WTC11 (cell line): ENCODE measurements around the gene PRTFDC1. TPM values are rescaled to one million over a fixed set of nuclear protein-coding genes. Genes with fewer than 3 reads are reported as not detected.

Experiments
- ATAC-seq: fragments of 200-7000 bp; cut with Tn5 transposase; 2 replicates; pipeline ENCODE4 v1.10.0; 2021; ENCODE audit warnings: mild to moderate bottlenecking, moderate library complexity
- CTCF ChIA-PET: fragments of 300-600 bp; sonication (Branson Sonifier 250); formaldehyde crosslinking; loops from one replicate; lab custom pipeline; 2021; ENCODE audit warnings: antibody characterized with exemption; lab: Charles Lee
- POLR2A ChIA-PET: fragments of 350-600 bp; sonication (Branson Sonifier 250); formaldehyde crosslinking; loops from one replicate; lab custom pipeline; 2021; ENCODE audit warnings: antibody characterized with exemption; lab: Charles Lee
- DNase-seq: peaks from one replicate; pipeline ENCODE4 v3.0.0; 2021; ENCODE audit warnings: low spot score
- H3K27ac Mint-ChIP-seq: 2 replicates; pipeline ENCODE4 v1.8.0; 2021; ENCODE audit warnings: mixed read lengths
- H3K27me3 Mint-ChIP-seq: 2 replicates; pipeline ENCODE4 v1.8.0; 2021; ENCODE audit warnings: low read depth, mild to moderate bottlenecking, moderate library complexity, mixed read lengths
- H3K36me3 Mint-ChIP-seq: 2 replicates; pipeline ENCODE4 v1.8.0; 2021; ENCODE audit warnings: mixed read lengths
- H3K4me1 Mint-ChIP-seq: 2 replicates; pipeline ENCODE4 v1.8.0; 2022; ENCODE audit warnings: mixed read lengths
- H3K4me3 Mint-ChIP-seq: 2 replicates; pipeline ENCODE4 v1.8.0; 2021; ENCODE audit warnings: mild to moderate bottlenecking, moderate library complexity, mixed read lengths
- H3K9me3 Mint-ChIP-seq: 2 replicates; pipeline ENCODE4 v1.8.0; 2021; ENCODE audit warnings: mixed read lengths
- AR ChIP-seq: fragments of 250-450 bp; sonication (Bioruptor Pico); IDR thresholded peaks from 2 replicates; pipeline ENCODE4 v1.9.0; 2021; ENCODE audit warnings: mild to moderate bottlenecking
- CREM ChIP-seq: sonication (generic); formaldehyde crosslinking; IDR thresholded peaks from 2 replicates; pipeline ENCODE4 v1.8.1; 2022; ENCODE audit warnings: mild to moderate bottlenecking, missing genetic modification reagents, moderate library complexity
- ESRRA ChIP-seq: sonication (generic); formaldehyde crosslinking; IDR thresholded peaks from 2 replicates; pipeline ENCODE4 v1.8.1; 2022; ENCODE audit warnings: mild to moderate bottlenecking, missing genetic modification reagents, borderline replicate concordance
- MXD4 ChIP-seq: fragments of 250-450 bp; sonication (Bioruptor Pico); IDR thresholded peaks from 2 replicates; pipeline ENCODE4 v1.8.0; 2021; ENCODE audit warnings: mild to moderate bottlenecking, moderate library complexity, borderline replicate concordance
- NR2C2 ChIP-seq: sonication (generic); formaldehyde crosslinking; IDR thresholded peaks from 2 replicates; pipeline ENCODE4 v1.8.0; 2022; ENCODE audit warnings: mild to moderate bottlenecking, missing genetic modification reagents
- RELA ChIP-seq: sonication (generic); formaldehyde crosslinking; IDR thresholded peaks from 2 replicates; pipeline ENCODE4 v1.8.1; 2022; ENCODE audit warnings: missing genetic modification reagents, mild to moderate bottlenecking, borderline replicate concordance
- SP1 ChIP-seq: sonication (generic); formaldehyde crosslinking; conservative IDR thresholded peaks from 2 replicates; pipeline ENCODE4 v1.8.1; 2022; ENCODE audit warnings: missing genetic modification reagents
- ZBTB21 ChIP-seq: sonication (generic); formaldehyde crosslinking; IDR thresholded peaks from 2 replicates; pipeline ENCODE4 v1.8.1; 2023; ENCODE audit warnings: mild to moderate bottlenecking, missing genetic modification reagents, borderline replicate concordance
- ZMAT4 ChIP-seq: fragments of 250-450 bp; sonication (Bioruptor Pico); IDR thresholded peaks from 2 replicates; pipeline ENCODE4 v1.9.0; 2021; ENCODE audit warnings: mild to moderate bottlenecking
- ZNF138 ChIP-seq: sonication (generic); formaldehyde crosslinking; conservative IDR thresholded peaks from 2 replicates; pipeline ENCODE4 v1.8.1; 2022; ENCODE audit warnings: mild to moderate bottlenecking, moderate library complexity, missing genetic modification reagents
- ZNF219 ChIP-seq: sonication (generic); formaldehyde crosslinking; IDR thresholded peaks from 2 replicates; pipeline ENCODE4 v1.8.0; 2023; ENCODE audit warnings: missing genetic modification reagents, mild to moderate bottlenecking, borderline replicate concordance
- ZNF532 ChIP-seq: fragments of 250-450 bp; sonication (Bioruptor Pico); IDR thresholded peaks from 2 replicates; pipeline ENCODE4 v1.9.0; 2021; ENCODE audit warnings: mild to moderate bottlenecking, borderline replicate concordance
- ZSCAN18 ChIP-seq: fragments of 250-450 bp; sonication (Bioruptor Pico); IDR thresholded peaks from 2 replicates; pipeline ENCODE4 v2.1.2; 2022; ENCODE audit warnings: mild to moderate bottlenecking, moderate library complexity
- total RNA-seq: library from RNA; stranded (reverse); gene quantifications from 3 replicates; pipeline ENCODE4 v1.2.3, GENCODE V29; 2021
- TF ChIP-seq, protein P1 (sequence below): sonication (generic); formaldehyde crosslinking; IDR thresholded peaks from 2 replicates; pipeline ENCODE4 v1.8.1; 2023; ENCODE audit warnings: mild to moderate bottlenecking, missing genetic modification reagents
- TF ChIP-seq, protein P2 (sequence below): sonication (generic); formaldehyde crosslinking; IDR thresholded peaks from 2 replicates; pipeline ENCODE4 v1.8.0; 2022; ENCODE audit warnings: mild to moderate bottlenecking, missing genetic modification reagents
- TF ChIP-seq, protein P3 (sequence below): sonication (generic); formaldehyde crosslinking; IDR thresholded peaks from 2 replicates; pipeline ENCODE4 v1.8.1; 2023; ENCODE audit warnings: mild to moderate bottlenecking, moderate library complexity, missing genetic modification reagents
- TF ChIP-seq, protein P4 (sequence below): sonication (generic); formaldehyde crosslinking; IDR thresholded peaks from 2 replicates; pipeline ENCODE4 v1.8.1; 2022; ENCODE audit warnings: low read depth, missing genetic modification reagents, borderline replicate concordance
- TF ChIP-seq, protein P5 (sequence below): sonication (generic); formaldehyde crosslinking; IDR thresholded peaks from 2 replicates; pipeline ENCODE4 v1.8.0; 2023; ENCODE audit warnings: mild to moderate bottlenecking, missing genetic modification reagents

The PRTFDC1 gene
- total RNA-seq, 1 experiment from 2014 or later: 6.1 TPM

DNA sequence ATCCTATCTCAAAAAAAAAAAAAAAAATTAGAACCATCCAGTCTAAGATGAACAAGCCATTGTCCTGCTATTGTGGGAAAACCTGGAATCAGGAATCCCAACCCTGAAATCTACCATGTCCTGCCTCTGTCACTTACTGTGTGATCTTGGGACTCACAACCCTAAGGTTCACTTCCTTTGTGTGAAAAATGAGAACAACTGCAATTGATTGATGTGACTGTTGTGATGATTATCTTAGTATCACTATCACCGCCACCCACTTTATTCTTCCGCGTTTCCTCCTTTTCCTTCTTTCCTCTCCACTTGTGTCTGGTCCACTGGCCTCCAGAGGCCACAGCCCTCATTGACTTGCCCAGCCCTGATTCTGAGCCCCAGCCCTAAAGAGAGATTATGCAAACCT lies 12.6 kb upstream of the PRTFDC1 start (continued):
- TF ChIP-seq SP1 (CRISPR knock-in tag): no peak
- TF ChIP-seq ESRRA: no peak
- no peak for TF ChIP-seq ZNF219
- TF ChIP-seq RELA: no peak
- TF ChIP-seq, protein P1, sequence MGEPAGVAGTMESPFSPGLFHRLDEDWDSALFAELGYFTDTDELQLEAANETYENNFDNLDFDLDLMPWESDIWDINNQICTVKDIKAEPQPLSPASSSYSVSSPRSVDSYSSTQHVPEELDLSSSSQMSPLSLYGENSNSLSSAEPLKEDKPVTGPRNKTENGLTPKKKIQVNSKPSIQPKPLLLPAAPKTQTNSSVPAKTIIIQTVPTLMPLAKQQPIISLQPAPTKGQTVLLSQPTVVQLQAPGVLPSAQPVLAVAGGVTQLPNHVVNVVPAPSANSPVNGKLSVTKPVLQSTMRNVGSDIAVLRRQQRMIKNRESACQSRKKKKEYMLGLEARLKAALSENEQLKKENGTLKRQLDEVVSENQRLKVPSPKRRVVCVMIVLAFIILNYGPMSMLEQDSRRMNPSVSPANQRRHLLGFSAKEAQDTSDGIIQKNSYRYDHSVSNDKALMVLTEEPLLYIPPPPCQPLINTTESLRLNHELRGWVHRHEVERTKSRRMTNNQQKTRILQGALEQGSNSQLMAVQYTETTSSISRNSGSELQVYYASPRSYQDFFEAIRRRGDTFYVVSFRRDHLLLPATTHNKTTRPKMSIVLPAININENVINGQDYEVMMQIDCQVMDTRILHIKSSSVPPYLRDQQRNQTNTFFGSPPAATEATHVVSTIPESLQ: no peak
- no peak for TF ChIP-seq ZMAT4 (CRISPR knock-in tag)
- no peak for TF ChIP-seq ZSCAN18 (CRISPR knock-in tag)
- TF ChIP-seq ZNF138 (CRISPR knock-in tag): no peak

DNA sequence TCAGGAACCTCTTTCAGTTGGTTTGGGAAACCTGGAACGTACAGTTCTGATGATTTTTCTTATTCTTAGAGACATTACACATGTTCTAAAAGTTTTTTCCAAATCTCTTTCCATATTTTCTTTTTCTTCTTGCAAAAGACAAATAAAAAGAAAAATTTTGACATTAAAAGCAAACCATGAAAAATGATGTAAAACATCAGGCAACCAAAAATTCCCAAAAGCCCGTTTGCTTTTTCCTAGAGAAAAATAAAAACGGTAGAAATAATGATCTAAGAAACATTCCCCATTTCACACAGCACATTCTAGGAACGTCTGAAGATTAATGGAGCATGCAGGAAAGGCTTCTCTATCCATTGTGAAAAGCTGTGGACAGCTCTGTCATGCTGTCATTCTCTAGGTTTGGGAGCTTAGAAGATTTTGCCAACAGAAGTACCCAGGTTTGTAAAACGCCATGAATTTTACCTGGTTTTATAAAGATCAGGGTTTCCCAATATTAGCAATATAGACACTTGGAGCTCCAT lies 11.2 kb upstream of the PRTFDC1 start:
- Mint-ChIP-seq H3K4me3 (no peak overlapping the region), H3K27ac (no peak overlapping the region), H3K27me3 (no peaks in the 10 kb centered on the region), H3K4me1 (peaks cover 11% of the 10 kb centered on the region), H3K9me3 (no peaks in the 10 kb centered on the region), H3K36me3 (no peaks in the 10 kb centered on the region)
- no peak for ATAC-seq
- DNase-seq: no peak
- CTCF ChIA-PET: no interaction called here
- POLR2A ChIA-PET: no interaction called here
- TF ChIP-seq, protein P2, sequence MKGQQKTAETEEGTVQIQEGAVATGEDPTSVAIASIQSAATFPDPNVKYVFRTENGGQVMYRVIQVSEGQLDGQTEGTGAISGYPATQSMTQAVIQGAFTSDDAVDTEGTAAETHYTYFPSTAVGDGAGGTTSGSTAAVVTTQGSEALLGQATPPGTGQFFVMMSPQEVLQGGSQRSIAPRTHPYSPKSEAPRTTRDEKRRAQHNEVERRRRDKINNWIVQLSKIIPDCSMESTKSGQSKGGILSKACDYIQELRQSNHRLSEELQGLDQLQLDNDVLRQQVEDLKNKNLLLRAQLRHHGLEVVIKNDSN (CRISPR knock-in tag): no peak
- no peak for TF ChIP-seq ZBTB21 (CRISPR knock-in tag)
- no peak for TF ChIP-seq CREM
- TF ChIP-seq, protein P3, sequence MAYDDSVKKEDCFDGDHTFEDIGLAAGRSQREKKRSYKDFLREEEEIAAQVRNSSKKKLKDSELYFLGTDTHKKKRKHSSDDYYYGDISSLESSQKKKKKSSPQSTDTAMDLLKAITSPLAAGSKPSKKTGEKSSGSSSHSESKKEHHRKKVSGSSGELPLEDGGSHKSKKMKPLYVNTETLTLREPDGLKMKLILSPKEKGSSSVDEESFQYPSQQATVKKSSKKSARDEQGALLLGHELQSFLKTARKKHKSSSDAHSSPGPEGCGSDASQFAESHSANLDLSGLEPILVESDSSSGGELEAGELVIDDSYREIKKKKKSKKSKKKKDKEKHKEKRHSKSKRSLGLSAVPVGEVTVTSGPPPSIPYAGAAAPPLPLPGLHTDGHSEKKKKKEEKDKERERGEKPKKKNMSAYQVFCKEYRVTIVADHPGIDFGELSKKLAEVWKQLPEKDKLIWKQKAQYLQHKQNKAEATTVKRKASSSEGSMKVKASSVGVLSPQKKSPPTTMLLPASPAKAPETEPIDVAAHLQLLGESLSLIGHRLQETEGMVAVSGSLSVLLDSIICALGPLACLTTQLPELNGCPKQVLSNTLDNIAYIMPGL (CRISPR knock-in tag): no peak
- TF ChIP-seq NR2C2 (CRISPR knock-in tag): no peak
- TF ChIP-seq, protein P4, sequence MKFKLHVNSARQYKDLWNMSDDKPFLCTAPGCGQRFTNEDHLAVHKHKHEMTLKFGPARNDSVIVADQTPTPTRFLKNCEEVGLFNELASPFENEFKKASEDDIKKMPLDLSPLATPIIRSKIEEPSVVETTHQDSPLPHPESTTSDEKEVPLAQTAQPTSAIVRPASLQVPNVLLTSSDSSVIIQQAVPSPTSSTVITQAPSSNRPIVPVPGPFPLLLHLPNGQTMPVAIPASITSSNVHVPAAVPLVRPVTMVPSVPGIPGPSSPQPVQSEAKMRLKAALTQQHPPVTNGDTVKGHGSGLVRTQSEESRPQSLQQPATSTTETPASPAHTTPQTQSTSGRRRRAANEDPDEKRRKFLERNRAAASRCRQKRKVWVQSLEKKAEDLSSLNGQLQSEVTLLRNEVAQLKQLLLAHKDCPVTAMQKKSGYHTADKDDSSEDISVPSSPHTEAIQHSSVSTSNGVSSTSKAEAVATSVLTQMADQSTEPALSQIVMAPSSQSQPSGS (CRISPR knock-in tag): no peak
- TF ChIP-seq MXD4 (CRISPR knock-in tag): no peak
- TF ChIP-seq, protein P5, sequence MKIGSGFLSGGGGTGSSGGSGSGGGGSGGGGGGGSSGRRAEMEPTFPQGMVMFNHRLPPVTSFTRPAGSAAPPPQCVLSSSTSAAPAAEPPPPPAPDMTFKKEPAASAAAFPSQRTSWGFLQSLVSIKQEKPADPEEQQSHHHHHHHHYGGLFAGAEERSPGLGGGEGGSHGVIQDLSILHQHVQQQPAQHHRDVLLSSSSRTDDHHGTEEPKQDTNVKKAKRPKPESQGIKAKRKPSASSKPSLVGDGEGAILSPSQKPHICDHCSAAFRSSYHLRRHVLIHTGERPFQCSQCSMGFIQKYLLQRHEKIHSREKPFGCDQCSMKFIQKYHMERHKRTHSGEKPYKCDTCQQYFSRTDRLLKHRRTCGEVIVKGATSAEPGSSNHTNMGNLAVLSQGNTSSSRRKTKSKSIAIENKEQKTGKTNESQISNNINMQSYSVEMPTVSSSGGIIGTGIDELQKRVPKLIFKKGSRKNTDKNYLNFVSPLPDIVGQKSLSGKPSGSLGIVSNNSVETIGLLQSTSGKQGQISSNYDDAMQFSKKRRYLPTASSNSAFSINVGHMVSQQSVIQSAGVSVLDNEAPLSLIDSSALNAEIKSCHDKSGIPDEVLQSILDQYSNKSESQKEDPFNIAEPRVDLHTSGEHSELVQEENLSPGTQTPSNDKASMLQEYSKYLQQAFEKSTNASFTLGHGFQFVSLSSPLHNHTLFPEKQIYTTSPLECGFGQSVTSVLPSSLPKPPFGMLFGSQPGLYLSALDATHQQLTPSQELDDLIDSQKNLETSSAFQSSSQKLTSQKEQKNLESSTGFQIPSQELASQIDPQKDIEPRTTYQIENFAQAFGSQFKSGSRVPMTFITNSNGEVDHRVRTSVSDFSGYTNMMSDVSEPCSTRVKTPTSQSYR (CRISPR knock-in tag): no peak
- no peak for TF ChIP-seq ZNF532 (CRISPR knock-in tag)
- no peak for TF ChIP-seq AR (CRISPR knock-in tag)
